Heart left ventricle (tissue), 13 donors: ENCODE measurements around the gene CCL5.

Source experiments
- CTCF ChIP-seq, 12 donors: fragments of 200-600 bp; sonication (generic) in 4 of 12; IDR thresholded peaks; one replicate each; pipeline versions ENCODE4 v1.5.0 to v1.8.0; 2018 to 2022; ENCODE audit warnings: antibody characterized with exemption in 12 of 12, mild to moderate bottlenecking in 5 of 12
- POLR2A ChIP-seq, 2 donors: fragments of 450-650 bp; IDR thresholded peaks; one replicate each; pipeline ENCODE4 v1.6.1; 2017; ENCODE audit warnings: antibody characterized with exemption in 2 of 2, mild to moderate bottlenecking in 2 of 2, moderate library complexity in 2 of 2
- donor health status: ischemic (EF 13 %, LVEDD 7.1; RV severe dilation, severe dysfunction).
- donor health status: DM: no; HTN: yes; CAD: no.
- donor health status: DM: no; HTN: no; CAD: no.
- donor health status: ischemic (EF 25% LVEDD 6.9; RV normal size, moderate dysfunction).
- donor health status: ischemic (EF 25% LVEDD 5.7; RV mildly dilated, moderate dysfunction).
- donor health status: ischemic (EF 35%, LVEDD 5.7; RV mildly dilated, moderate dysfunction).
- donor health status: nonischemic (EF 11% LVEDD 7.7; RV severe dilation, severe dysfunction).
- donor health status: DM: yes; HTN: yes; CAD: no.
- donor health status: PGD.
- donor health status: ischemic (EF 29% LVEDD 5.4; RV normal size, mild dysfunction).
- donor health status: nonischemic (EF 23%, LVEDD 6.1; RV moderate dilation, normal function).

DNA sequence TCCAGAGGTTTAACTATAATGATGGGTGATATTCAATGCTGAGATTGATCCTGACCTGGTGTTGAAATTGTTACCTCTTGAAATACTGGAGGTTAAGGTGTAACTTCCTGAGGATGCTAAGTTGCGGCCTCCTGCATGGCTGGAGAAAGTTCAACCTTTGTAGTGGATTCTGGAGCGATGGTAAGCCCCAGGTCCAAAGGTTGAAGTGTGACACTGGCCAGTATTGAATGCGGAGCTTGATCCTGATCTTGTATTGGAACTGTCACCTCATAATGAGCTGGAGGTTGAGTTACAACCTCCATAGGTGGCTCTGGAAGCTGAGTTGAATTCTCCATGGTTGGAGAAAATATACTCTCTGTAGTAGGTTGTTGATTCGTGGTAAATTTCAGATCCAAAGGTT is 33.4 kb upstream of the CCL5 start:
- no peak for TF ChIP-seq CTCF (IDR thresholded peaks at IDR 0.05)
- TF ChIP-seq POLR2A (IDR thresholded peaks at IDR 0.05) = no peak
